HG02763 (cell line): ENCODE data around the gene UBAP2.
A peak's percentile ranks its signal among the peaks of the same experiment; 100 is the strongest.
"Not testable (repeated sequence)": the region's sequence is repeated elsewhere in the genome, so short reads cannot be mapped to it uniquely, and the experiment has no call there.

Experiments
- ATAC-seq: cut with Tn5 transposase; IDR thresholded peaks from one replicate; pipeline ENCODE4 v1.9.1; 2021; ENCODE audit warnings: mild to moderate bottlenecking, moderate library complexity; ENCODE audit not compliant: unreplicated experiment

The UBAP2 gene

GRCh38 chr9:33988219-33988890 lies 60.3 kb downstream of the UBAP2 start:
- ATAC-seq = peak; percentile 95

DNA sequence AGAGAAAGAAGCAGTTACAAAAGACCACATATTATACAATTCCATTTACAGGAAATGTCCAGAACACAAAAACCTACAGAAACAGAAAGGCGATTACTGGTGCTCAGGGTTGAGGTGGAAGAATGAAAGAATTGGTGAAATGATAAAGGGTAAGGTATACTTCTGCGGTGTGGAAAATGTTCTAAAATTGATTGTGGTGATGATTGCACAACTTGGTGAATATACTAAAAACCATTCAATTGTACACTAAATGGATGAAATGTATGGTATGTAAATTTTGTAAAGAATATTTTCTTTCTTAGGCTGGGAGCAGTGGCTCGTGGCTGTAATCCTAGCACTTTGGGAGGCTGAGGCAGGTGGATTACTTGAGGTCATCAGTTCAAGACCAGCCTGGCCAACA lies 72.3 kb downstream of the UBAP2 start:
- no peak for ATAC-seq

- no peak for ATAC-seq
Measured at GRCh38 chr9:33972698-33973097, 76.0 kb downstream of the UBAP2 start.

DNA sequence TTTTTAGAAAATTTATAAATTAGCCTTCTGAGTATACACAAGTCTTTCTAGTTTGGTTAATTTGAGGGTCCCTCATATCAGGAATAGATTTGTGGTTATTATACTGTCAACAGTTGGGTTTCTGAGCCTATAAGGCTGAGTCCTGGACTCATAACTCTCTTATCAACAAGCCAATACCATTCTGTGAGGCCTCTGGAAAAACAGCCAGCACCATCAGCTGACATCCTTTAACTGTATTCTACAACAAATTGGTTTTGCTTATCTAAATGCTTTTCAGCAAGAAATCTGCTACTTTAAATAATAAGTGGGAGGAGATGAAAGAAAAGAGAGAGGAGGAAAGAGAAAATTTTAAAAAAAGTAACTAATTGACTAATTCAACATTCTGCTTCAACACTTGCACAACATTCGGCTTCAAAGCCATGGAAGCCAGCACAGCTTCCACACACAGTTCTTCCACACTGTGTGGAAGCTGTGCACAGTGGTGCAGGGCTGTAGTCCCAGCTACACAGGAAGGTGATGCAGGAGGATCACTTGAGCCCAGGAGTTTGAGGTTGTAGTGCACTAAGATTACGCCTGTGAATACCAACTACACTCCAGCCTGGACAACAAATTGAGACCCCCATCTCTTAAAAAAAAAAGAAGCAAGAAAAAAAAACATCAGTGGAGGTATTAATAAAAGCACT lies 84.5 kb downstream of the UBAP2 start:
- ATAC-seq = no peak

DNA sequence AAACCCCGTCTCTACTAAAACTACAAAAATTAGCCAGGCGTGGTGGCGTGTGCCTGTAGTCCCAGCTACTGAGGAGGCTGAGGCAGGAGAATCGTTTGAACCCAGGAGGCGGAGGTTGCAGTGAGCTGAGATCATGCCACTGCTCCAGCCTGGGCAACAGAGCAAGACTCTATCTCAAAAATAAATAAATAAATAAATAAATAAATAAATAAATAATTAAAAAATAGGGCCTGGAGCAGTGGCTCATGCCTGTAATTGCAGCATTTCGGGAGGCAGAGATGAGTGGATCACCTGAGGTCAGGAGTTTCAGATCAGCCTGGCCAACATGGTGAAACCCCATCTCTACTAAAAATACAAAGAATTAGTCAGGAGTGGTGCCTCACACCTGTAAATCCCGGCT lies 86.2 kb downstream of the UBAP2 start:
- not testable (repeated sequence) for ATAC-seq

DNA sequence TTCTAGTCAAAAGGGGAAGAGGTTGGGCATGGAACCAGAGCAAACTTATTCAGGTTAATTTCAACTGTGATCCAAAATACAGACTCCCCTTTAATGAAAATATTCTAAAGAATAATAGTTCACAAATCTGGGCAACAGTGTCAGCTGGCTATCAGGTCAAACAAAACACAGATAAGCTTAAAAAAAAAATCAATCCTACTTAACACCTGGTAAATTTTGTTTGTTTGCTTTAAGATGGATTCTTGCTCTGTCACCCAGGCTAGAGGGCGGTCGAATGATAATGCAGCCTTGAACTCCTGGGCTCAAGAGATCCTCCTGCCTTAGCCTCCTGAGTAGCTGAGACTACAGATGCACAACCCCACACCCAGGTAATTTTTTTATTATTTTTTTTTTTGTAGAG lies 89.0 kb downstream of the UBAP2 start:
- ATAC-seq = no peak

DNA sequence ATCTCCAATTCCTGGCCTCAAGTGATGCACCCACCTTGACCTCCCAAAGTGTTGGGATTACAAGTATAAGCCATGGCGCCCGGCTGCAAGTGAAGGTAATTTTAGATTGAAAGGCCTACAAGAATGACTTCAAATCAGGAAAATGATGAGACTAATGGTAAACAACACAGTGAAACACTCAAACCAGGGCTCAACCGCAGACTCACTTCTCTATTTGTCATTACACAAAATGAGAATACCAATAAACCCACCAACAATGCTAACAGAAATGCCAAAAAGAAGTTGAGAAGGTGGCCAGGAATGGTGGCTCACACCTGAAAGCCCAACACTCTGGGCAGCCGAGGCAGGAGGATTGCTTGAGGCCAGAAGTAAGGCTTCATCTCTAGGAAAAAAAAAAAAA lies 92.1 kb downstream of the UBAP2 start:
- ATAC-seq = no peak

DNA sequence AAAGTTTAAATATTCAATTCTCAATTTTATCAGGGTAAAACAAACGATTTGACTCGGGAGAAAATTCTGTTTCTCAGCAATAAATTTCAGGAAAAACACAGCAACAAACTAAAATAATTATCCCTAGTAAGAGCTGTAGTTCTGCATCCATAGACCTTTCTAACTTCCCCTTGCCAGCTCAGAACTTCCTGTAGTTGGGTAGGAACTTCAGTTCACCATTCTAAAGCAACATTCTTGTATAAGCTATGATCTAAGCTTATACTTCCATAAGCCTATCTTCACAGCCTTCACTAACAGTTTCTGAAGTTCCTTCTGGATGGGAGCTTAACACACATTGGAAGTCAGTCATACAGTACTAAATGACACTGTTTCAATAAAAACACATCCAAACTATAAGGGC lies 96.6 kb downstream of the UBAP2 start:
- no peak for ATAC-seq

GRCh38 chr9:33950371-33950770 lies 98.3 kb downstream of the UBAP2 start:
- ATAC-seq = no peak

GRCh38 chr9:33946779-33947535 lies 101.7 kb downstream of the UBAP2 start:
- no peak for ATAC-seq

- no peak for ATAC-seq
Measured at GRCh38 chr9:33943389-33943788, 105.3 kb downstream of the UBAP2 start.

- ATAC-seq = no peak
Measured at GRCh38 chr9:33942471-33943083, 106.1 kb downstream of the UBAP2 start.

GRCh38 chr9:33939924-33940874 lies 108.5 kb downstream of the UBAP2 start:
- ATAC-seq = no peak

DNA sequence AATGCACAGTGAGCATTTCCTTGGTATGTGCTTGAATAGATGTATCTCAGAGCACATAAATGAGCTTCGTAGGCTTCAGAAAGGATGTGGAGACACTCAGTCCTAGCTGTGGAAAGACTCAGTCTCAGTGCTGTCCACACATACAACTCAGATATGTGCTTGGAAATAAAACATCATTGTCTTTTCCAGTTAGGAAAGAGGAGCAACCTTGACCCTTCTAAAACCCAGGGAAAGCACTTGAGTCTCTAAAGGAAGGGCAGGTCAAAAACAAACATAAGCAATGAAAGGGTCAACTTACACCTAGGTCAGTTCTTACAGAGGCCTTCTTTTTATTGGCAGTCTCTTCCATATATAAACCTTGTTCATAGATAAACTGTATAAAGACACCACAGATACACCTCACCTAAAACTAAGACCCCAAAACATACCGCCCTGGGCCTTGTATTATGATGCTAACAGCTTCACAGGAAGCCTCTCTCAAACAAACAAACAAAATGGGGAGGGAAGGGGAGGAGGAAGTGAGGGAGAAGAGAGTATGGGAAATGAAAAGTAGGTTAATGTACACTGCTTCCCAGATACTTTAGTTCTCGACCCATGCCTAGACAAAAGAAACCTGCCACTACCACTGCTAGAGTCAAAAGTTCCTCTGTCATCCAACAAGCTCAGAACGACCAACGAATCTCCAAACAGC lies 114.4 kb downstream of the UBAP2 start:
- no peak for ATAC-seq

GRCh38 chr9:33932078-33932807 lies 116.4 kb downstream of the UBAP2 start:
- ATAC-seq = no peak

- ATAC-seq = no peak
Measured at GRCh38 chr9:33931326-33931725, 117.4 kb downstream of the UBAP2 start.

DNA sequence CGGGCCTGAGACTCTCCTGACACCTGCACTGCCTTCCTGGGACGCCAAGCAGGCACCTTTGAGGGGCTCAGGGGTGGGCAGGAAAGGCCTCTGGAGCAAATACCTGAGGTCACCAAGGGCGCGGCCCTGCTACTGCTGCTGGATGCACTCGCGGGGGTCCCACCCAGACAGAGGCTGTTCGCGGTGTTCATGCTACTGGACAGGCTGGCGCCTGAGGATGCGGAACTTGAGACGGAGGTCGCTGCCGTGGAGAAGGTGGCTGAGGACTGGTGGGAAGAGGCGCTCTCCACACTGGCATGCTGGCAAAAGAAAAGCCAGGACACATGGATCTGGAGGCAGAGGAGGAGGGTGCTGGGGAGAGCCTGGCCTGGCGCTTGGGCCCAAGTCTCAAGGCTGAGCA lies 121.0 kb downstream of the UBAP2 start:
- ATAC-seq = no peak

- no peak for ATAC-seq
Measured at GRCh38 chr9:33926746-33927485, 121.8 kb downstream of the UBAP2 start.
